GM18507 (cell line): ENCODE measurements around the gene ACOX1.

Source experiments
- DNase-seq: peaks from one replicate; pipeline ENCODE4 v3.0.0; 2011; ENCODE audit warnings: low read depth; ENCODE audit not compliant: insufficient read length; ENCODE audit errors: extremely low spot score
- FAIRE-seq: peaks from 2 replicates; lab custom pipeline; 2011; peaks lifted over from hg19 to GRCh38; lab: Jason Lieb, UNC

ACOX1 gene

DNA sequence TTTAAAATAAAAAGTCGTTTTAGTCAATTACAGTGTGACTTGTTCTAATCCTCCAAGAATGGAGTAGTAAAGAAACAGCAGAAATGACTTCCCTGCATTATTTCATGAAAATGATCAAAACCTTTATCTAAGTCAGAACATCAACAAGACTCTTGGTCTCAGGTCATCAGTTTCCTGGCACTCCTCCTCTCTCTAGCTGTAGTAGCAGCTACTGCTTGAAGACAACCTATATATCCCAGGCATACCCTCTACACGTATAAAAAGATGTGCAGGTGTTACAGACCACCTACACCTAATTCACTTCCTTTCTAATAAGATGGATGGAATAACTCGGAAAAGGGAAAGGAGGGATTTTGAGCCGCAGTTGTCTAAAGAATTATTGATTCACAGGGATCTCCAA, 36.5 kb downstream of the ACOX1 start:
- DNase-seq: no peak
- FAIRE-seq: no peak

DNA sequence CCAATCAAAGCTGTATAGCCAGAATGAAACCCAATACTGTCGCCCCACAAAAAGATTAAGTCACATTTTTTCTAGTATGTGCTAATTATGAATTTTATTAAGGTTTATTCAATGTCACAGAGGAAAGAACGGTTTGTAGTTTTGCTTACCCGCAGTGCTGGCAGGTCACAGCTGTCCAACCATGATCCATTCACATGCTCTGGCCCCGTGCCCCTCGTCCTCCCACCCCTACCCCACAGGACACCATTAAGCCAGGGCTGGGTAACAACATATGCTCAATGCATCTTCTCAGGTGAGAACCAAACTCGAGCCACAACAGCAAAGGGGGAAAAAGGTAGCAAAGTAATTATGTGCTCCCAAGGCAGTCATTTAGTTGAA, 37.5 kb downstream of the ACOX1 start:
- FAIRE-seq (no peak), DNase-seq (no peak)

GRCh38 chr17:75940727-75941441, 38.1 kb downstream of the ACOX1 start, which contains the start of gene FBF1:
TSS of gene FBF1 (minus strand) at chr17:75941042. CDS start at chr17:75938149, 2,893 bp downstream.
- FAIRE-seq: peak; percentile 90

GRCh38 chr17:75937652-75938051, 41.3 kb downstream of the ACOX1 start:
- DNase-seq (no peak), FAIRE-seq (no peak)

More at GRCh38 chr17:75940727-75941441, 38.1 kb downstream of the ACOX1 start, which contains the start of gene FBF1:
- peak; percentile 95 for DNase-seq

- FAIRE-seq: no peak
- no peak for DNase-seq
Observed at GRCh38 chr17:75933808-75934207, 45.2 kb downstream of the ACOX1 start.

DNA sequence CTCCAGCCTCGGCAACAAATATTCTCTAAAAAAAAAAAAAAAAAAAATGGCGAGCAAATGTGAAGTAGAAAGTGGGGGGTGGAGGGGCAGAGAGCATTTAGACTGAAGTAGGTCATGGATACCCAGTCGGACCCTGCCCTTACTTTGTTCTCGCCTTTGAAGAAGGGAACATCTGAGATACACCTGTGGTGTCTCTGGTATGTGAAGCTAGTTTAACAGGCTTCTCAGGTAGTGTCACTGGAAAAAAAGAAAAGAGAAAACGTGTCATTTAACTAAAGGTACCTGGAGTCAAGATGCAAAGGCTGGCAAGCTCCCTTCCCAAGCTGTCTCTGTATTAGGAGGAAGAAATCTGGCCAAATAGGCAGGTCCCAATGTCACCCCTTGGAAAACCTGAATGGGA, 46.1 kb downstream of the ACOX1 start:
- DNase-seq: no peak
- no peak for FAIRE-seq

GRCh38 chr17:75931062-75931461, 47.9 kb downstream of the ACOX1 start:
- FAIRE-seq (no peak), DNase-seq (no peak)

DNA sequence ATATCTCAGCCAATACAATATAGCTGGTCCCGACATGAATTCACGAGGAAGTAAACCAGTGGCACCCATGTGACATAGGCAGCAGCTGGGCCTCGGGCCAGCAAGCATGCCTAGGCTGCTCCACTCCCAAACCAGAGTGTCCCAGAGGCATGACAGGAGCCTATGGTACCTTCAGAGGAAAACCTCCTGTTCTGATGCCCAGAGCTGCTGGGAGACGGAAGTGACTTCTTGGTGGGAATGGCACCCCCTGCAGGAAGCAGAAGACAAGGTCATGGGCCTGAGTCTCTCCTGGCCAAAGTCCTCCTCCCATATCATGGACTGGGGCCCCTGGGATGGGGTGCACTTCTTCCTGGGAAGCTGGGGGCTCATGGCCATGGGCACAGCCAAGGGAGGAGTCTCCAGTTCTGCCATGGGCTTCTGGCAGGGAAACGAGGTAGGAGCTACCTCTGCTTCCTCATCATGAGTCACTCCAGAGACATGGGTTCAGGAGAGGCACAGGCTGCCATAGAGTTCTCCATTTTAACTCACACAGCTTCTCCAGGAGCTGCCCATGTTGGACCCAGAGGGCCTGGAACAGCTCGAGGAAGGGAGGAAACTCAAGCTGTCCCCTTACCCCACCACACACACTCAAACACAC, 51.6 kb downstream of the ACOX1 start:
- FAIRE-seq: no peak
- DNase-seq: no peak

- DNase-seq (no peak), FAIRE-seq (no peak)
Observed at GRCh38 chr17:75926456-75926855, 52.5 kb downstream of the ACOX1 start.

- DNase-seq (no peak), FAIRE-seq (no peak)
Observed at GRCh38 chr17:75925912-75926311, 53.1 kb downstream of the ACOX1 start.

DNA sequence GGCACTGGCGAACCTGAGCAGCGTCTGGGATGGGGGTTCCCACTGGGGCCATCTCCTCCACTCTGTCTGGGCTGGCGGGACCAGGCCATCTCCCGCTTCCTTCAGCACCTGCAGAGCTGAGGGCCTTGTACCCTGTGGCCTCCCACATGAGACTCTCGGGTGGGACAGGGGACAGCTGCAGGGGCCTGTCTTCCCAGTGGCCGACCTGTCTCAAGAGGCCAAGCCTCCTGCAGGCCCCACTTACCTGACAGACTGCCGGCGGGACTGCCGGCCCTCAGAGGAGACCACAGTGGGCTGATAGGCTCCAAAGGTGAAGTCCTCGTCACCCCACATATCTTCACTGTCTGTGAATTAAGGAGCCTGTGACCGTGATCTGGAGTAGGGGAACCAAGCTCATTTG, 53.9 kb downstream of the ACOX1 start:
- FAIRE-seq (no peak), DNase-seq (no peak)

GRCh38 chr17:75922963-75923874, 55.7 kb downstream of the ACOX1 start:
- FAIRE-seq: no peak
- no peak for DNase-seq

DNA sequence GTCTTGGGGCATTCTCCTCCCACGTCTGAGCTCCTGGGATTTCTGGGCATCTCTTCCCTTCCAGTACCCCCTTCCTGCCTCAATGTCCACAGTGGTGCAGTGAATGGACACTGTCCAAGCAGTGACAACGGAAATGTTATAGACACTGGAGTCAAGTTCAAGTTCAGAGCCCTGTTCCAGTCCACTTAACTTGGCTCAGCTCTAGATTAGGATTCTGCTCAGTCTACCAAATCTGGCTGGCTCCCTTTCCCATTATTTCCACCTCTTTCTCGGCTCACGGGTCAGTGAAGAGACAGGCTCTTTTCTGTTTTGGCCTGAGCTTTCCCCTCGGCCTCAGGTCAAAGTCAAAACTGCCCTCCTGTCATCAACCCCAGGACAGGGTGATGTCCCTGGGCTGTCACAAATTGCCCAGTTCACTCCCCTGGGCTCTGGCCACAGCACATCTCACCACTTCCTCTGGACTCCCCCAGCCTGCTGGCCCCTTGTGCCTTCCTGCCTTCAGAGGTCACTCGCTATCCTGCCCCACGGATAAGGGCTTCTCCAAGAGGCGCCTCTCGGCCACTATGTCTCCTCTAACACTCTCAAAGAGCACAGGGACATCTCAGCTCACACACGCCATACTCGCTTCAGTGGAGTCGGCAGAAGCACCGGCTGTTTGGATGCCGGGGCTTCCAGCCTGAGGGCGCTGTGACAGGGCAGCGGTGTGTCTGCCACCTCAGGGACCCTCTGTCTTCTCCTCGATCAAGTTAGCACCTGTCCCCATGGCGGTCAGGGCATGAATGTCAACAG, 56.6 kb downstream of the ACOX1 start:
- DNase-seq (no peak), FAIRE-seq (no peak)

- FAIRE-seq (no peak), DNase-seq (no peak)
Observed at GRCh38 chr17:75921596-75921995, 57.4 kb downstream of the ACOX1 start.

GRCh38 chr17:75920045-75920560, 58.9 kb downstream of the ACOX1 start:
- DNase-seq: no peak

GRCh38 chr17:75919611-75920010, 59.4 kb downstream of the ACOX1 start:
- FAIRE-seq: no peak
- no peak for DNase-seq

More at GRCh38 chr17:75920045-75920560, 58.9 kb downstream of the ACOX1 start:
- no peak for FAIRE-seq

DNA sequence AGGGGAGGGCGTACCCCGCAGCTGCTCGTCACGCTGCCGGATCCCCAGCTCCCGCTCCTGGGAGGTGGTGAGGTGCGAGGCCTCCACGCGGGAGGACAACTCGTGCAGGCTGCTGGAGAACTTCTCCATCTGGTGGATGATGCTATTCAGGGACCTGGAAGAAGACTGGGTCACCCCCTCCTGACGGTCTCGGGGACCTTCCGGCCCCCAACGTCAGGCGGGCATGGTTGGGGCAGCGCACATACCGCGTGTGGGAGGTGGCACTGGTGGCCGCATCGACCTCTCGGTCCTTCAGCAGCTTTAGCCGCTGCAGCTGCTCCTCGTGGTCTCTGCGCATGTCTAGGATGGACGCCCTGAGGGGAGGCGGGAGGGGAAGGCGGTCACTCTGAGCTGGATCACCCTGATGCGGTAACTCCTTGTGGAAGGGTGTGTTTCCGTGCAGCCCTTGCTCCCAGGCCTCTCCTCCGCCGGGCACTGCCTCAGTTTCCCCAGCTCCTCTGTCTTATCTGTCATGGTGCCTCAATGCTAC, 61.0 kb downstream of the ACOX1 start:
- FAIRE-seq (no peak), DNase-seq (no peak)

- no peak for FAIRE-seq
- DNase-seq: no peak
Observed at GRCh38 chr17:75917141-75917916, 61.6 kb downstream of the ACOX1 start.
